ENCODE results near the gene RASL12.

- TF ChIP-seq, protein P1, sequence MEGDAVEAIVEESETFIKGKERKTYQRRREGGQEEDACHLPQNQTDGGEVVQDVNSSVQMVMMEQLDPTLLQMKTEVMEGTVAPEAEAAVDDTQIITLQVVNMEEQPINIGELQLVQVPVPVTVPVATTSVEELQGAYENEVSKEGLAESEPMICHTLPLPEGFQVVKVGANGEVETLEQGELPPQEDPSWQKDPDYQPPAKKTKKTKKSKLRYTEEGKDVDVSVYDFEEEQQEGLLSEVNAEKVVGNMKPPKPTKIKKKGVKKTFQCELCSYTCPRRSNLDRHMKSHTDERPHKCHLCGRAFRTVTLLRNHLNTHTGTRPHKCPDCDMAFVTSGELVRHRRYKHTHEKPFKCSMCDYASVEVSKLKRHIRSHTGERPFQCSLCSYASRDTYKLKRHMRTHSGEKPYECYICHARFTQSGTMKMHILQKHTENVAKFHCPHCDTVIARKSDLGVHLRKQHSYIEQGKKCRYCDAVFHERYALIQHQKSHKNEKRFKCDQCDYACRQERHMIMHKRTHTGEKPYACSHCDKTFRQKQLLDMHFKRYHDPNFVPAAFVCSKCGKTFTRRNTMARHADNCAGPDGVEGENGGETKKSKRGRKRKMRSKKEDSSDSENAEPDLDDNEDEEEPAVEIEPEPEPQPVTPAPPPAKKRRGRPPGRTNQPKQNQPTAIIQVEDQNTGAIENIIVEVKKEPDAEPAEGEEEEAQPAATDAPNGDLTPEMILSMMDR (IDR thresholded peaks at IDR 0.05): no peak
- TF ChIP-seq EP300 (IDR thresholded peaks at IDR 0.05) (no peak), POLR2AphosphoS5 (IDR thresholded peaks at IDR 0.05) (no peak), POLR2A (IDR thresholded peaks at IDR 0.05) (no peak)
Measured at GRCh38 chr15:65072027-65072426, 4.2 kb upstream of the RASL12 start.

All from sigmoid colon (tissue), 4 donors.